Measurements from ENCODE around the gene FOXD1.

GRCh38 chr5:73422164-73422563 is 26.4 kb downstream of the FOXD1 start:
- no peak for TF ChIP-seq CTCF (IDR thresholded peaks at IDR 0.05)
- no peak for TF ChIP-seq POLR2A (IDR thresholded peaks at IDR 0.05)
